ENCODE measurements around the gene SPATC1L. TPM values are rescaled to one million over a fixed set of nuclear protein-coding genes. Genes with fewer than 3 reads are reported as not detected.

SPATC1L gene
- total RNA-seq, 1 donor from 2014 or later = 32.8 TPM

DNA sequence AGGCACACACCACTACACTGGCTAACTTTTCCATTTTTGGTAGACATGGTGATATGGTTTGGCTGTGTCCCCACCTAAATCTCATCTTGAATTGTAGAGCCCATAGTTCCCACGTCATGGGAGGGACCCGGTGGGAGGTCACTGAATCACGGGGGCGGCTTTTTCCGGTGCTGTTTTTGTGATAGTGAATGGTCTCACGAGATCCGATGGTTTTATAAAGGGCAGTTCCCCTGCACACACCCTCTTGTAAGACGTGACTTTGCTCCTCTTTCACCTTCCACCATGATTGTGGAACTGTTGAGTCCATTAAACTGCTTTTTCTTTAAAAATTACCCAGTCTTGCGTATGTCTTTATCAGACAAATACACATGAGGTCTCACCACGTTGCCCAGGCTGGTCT, 27.6 kb downstream of the SPATC1L start:
- Mint-ChIP-seq H3K4me1 (ENCODE audit: low read depth) (peaks cover 15% of the 10 kb centered on the region), H3K36me3 (ENCODE audit: insufficient read depth) (peaks cover 1% of the 10 kb centered on the region), H3K9me3 (ENCODE audit: low read depth) (no peaks in the 10 kb centered on the region), H3K4me3 (ENCODE audit: low read depth) (no peak overlapping the region), H3K27me3 (no peaks in the 10 kb centered on the region), H3K27ac (peak overlapping the region; percentile 74)
- TF ChIP-seq, protein P1, sequence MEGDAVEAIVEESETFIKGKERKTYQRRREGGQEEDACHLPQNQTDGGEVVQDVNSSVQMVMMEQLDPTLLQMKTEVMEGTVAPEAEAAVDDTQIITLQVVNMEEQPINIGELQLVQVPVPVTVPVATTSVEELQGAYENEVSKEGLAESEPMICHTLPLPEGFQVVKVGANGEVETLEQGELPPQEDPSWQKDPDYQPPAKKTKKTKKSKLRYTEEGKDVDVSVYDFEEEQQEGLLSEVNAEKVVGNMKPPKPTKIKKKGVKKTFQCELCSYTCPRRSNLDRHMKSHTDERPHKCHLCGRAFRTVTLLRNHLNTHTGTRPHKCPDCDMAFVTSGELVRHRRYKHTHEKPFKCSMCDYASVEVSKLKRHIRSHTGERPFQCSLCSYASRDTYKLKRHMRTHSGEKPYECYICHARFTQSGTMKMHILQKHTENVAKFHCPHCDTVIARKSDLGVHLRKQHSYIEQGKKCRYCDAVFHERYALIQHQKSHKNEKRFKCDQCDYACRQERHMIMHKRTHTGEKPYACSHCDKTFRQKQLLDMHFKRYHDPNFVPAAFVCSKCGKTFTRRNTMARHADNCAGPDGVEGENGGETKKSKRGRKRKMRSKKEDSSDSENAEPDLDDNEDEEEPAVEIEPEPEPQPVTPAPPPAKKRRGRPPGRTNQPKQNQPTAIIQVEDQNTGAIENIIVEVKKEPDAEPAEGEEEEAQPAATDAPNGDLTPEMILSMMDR (IDR thresholded peaks at IDR 0.05; ENCODE audit: unreplicated experiment) = no peak
- DNase-seq (ENCODE audit: low spot score, unreplicated experiment) = no peak

GRCh38 chr21:46156378-46156645, 27.9 kb downstream of the SPATC1L start:
- Mint-ChIP-seq H3K4me3 (ENCODE audit: low read depth) (no peak overlapping the region), H3K36me3 (ENCODE audit: insufficient read depth) (peaks cover 1% of the 10 kb centered on the region), H3K4me1 (ENCODE audit: low read depth) (peaks cover 15% of the 10 kb centered on the region), H3K27me3 (no peaks in the 10 kb centered on the region), H3K9me3 (ENCODE audit: low read depth) (no peaks in the 10 kb centered on the region), H3K27ac (no peak overlapping the region)
- TF ChIP-seq, protein P1 (IDR thresholded peaks at IDR 0.05; ENCODE audit: unreplicated experiment) = no peak
- DNase-seq (ENCODE audit: low spot score, unreplicated experiment) = no peak

DNA sequence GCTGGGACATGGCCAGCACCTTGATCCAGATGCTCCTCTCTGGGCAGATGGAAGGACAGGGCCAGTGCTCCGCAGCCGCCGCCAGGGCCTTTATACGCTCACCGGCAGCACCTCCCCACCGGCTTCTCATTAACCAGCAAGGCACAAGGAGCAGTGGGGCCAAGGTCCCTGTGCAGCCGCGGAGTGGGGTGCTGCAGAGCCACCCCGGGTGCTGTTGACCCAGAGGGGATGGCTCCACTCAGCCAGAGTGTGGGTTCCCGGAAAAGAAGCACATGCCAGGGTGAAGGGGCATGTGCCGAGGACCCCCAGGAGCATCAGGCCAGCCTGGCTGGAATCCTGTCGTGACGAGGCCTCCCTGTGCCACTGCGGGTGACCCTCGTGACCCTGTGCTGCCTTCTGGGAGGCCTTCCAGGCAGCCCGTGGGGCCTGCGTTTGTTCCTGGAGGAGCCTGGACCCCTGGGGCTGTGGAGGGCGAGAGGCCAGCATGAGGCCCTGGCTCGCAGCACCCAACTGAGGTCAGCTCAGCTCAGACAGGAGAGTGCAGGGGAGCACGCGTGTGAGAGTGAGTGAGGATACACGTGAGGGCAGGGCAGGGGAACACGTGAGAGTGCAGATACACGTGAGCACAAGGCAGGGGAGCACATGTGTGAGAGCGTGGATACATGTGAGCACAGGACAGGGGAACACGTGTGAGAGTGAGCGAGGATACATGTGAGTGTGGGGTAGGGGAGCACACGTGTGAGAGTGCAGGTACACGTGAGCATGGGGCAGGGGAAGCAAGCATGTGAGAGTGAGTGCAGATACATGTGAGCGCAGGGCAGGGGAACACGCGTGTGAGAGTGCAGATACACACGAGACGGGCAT, 28.5 kb downstream of the SPATC1L start, which contains the start of gene FTCD:
FTCD (minus strand) TSS at position 66 of the 864 bp plus-strand sequence; CDS start at position 10, 56 bp downstream.
- Mint-ChIP-seq H3K9me3 (ENCODE audit: low read depth) (no peaks in the 10 kb centered on the region), H3K36me3 (ENCODE audit: insufficient read depth) (peaks cover 1% of the 10 kb centered on the region), H3K4me1 (ENCODE audit: low read depth) (peaks cover 15% of the 10 kb centered on the region), H3K27me3 (no peaks in the 10 kb centered on the region), H3K4me3 (ENCODE audit: low read depth) (peak within 1 kb of the TSS; percentile 29), H3K27ac (peak within 1 kb of the TSS; percentile 82)
- TF ChIP-seq, protein P1 (IDR thresholded peaks at IDR 0.05; ENCODE audit: unreplicated experiment) = no peak
- DNase-seq (ENCODE audit: low spot score, unreplicated experiment) = no peak

DNA sequence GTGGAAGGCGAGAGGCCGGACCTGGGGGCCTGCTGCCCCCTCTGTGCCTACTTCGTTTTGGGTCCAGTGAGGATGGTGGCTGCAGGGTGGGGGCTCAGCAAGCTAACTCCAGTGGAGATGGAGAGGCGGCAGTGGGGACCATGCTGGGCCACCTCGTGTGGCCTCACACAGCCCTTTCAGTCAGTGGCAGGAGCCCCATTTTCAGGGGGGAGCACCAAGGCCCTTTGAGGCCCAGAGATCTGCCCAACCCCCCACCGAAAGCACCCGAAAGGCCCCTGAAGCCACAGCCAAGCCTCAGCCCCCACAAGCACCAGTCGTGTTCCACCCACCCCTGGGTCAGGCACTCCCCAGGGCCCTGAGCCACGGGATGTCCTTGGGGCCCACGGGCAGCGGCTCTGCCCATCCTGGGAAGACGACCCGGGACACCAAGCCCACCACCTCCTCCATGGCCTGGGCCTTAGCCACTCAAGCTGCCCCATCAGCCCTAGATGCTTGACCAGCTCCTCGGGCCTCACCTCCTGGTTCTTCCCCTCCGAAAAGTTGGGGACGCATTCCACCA, 29.2 kb downstream of the SPATC1L start:
- no peaks in the 10 kb centered on the region for H3K36me3 Mint-ChIP-seq (ENCODE audit: insufficient read depth)
- TF ChIP-seq, protein P1 (IDR thresholded peaks at IDR 0.05; ENCODE audit: unreplicated experiment) = no peak
- peak overlapping the region; percentile 82 for H3K27ac Mint-ChIP-seq
- H3K4me3 Mint-ChIP-seq (ENCODE audit: low read depth) = peak overlapping the region; percentile 29
- DNase-seq (ENCODE audit: low spot score, unreplicated experiment) = no peak
- H3K9me3 Mint-ChIP-seq (ENCODE audit: low read depth) = no peaks in the 10 kb centered on the region
- H3K27me3 Mint-ChIP-seq = no peaks in the 10 kb centered on the region
- H3K4me1 Mint-ChIP-seq (ENCODE audit: low read depth) = peaks cover 15% of the 10 kb centered on the region

GRCh38 chr21:46154155-46154954, 29.9 kb downstream of the SPATC1L start:
- peaks cover 15% of the 10 kb centered on the region for H3K4me1 Mint-ChIP-seq (ENCODE audit: low read depth)
- no peaks in the 10 kb centered on the region for H3K36me3 Mint-ChIP-seq (ENCODE audit: insufficient read depth)
- H3K27ac Mint-ChIP-seq = no peak overlapping the region
- TF ChIP-seq, protein P1 (IDR thresholded peaks at IDR 0.05; ENCODE audit: unreplicated experiment) = no peak
- peak overlapping the region; percentile 31 for H3K4me3 Mint-ChIP-seq (ENCODE audit: low read depth)
- DNase-seq (ENCODE audit: low spot score, unreplicated experiment) = no peak
- H3K9me3 Mint-ChIP-seq (ENCODE audit: low read depth) = no peaks in the 10 kb centered on the region
- H3K27me3 Mint-ChIP-seq = no peaks in the 10 kb centered on the region
